BLaER1 treated with 17β-estradiol and CSF1 and Interleukin-3, amounts not matched to agents 10 nM and 100 nM (cell line): ENCODE data around the gene SIPA1L3.

Experiments
- H3K27ac ChIP-seq, 11 experiments: shearing (Covaris generic); formaldehyde crosslinking; 2 replicates each; pipeline ENCODE4 v1.8.1; 2022
- H3K27me3 ChIP-seq, 11 experiments: shearing (Covaris generic); formaldehyde crosslinking; 2 replicates each; pipeline ENCODE4 v1.8.1; 2022
- H3K36me3 ChIP-seq, 11 experiments: shearing (Covaris generic); formaldehyde crosslinking; 2 replicates each; pipeline ENCODE4 v1.8.1; 2022
- H3K4me1 ChIP-seq, 10 experiments: shearing (Covaris generic); formaldehyde crosslinking; 2 replicates each; pipeline ENCODE4 v1.8.1; 2022
- H3K4me2 ChIP-seq, 11 experiments: shearing (Covaris generic); formaldehyde crosslinking; 2 replicates each; pipeline ENCODE4 v1.8.1; 2022
- H3K4me3 ChIP-seq, 10 experiments: shearing (Covaris generic); formaldehyde crosslinking; 2 replicates each; pipeline ENCODE4 v1.8.1; 2022
- H3K9ac ChIP-seq, 11 experiments: shearing (Covaris generic); formaldehyde crosslinking; 2 replicates each; pipeline ENCODE4 v1.8.1; 2022
- H3K9me3 ChIP-seq, 11 experiments: shearing (Covaris generic); formaldehyde crosslinking; replicated peaks in 1 of 11; 2 replicates each; pipeline ENCODE4 v1.8.1; 2022
- H4K20me1 ChIP-seq, 11 experiments: shearing (Covaris generic); formaldehyde crosslinking; 2 replicates each; pipeline ENCODE4 v1.8.1; 2022
- Cebpa-rat ChIP-seq, 11 experiments: shearing (Covaris generic); IDR thresholded peaks; 2 replicates each; pipeline ENCODE4 v1.8.1; 2022

The SIPA1L3 gene

GRCh38 chr19:38099966-38100365, 193.0 kb downstream of the SIPA1L3 start:
- no peaks in the 10 kb centered on the region for H3K27me3 ChIP-seq
- peaks cover 0 to 12% (median 11%) of the 10 kb centered on the region in 10 experiments; a peak in 13 of 20 replicates for H3K4me1 ChIP-seq
- no peak for TF ChIP-seq Cebpa-rat (IDR thresholded peaks at IDR 0.05)
- peaks cover 10 to 21% (median 14%) of the 10 kb centered on the region in 11 experiments for H3K9me3 ChIP-seq
- H3K4me3 ChIP-seq = no peak overlapping the region
- no peak overlapping the region for H3K9ac ChIP-seq
- H3K36me3 ChIP-seq = peaks cover 45 to 69% (median 58%) of the 10 kb centered on the region in 11 experiments
- H3K4me2 ChIP-seq = no peak overlapping the region
- no peaks in the 10 kb centered on the region for H4K20me1 ChIP-seq
- H3K27ac ChIP-seq = no peak overlapping the region

DNA sequence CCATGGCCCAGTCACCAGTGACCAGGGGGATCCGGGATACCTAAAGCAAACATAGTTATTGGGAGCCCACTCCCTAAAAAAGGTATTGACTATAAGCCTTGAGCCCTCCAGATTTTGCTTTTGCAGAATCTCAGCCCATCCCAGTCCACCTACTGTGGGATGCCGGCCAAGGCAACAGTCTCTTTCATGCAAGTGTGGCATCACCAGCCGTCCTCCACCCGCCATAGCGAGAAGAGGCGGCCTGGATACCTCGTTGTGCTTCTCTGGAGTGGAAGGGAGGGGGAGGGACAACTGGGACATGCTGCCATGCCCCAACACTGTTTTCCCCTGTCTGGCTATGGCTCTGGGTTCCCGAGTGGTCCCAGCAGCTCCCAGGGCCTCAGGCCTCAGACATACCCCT, 193.6 kb downstream of the SIPA1L3 start:
- Histone ChIP-seq H3K4me1 (peaks cover 0 to 6% (median 6%) of the 10 kb centered on the region in 10 experiments; a peak in 12 of 20 replicates), H3K9me3 (peaks cover 10 to 21% (median 14%) of the 10 kb centered on the region in 11 experiments), H3K27ac (no peak overlapping the region), H3K4me3 (no peak overlapping the region), H3K4me2 (no peak overlapping the region), H3K9ac (no peak overlapping the region), H3K36me3 (peaks cover 48 to 75% (median 64%) of the 10 kb centered on the region in 11 experiments), H3K27me3 (no peaks in the 10 kb centered on the region), H4K20me1 (no peaks in the 10 kb centered on the region)
- TF ChIP-seq Cebpa-rat (IDR thresholded peaks at IDR 0.05) = no peak

- H3K36me3 ChIP-seq = peaks cover 51 to 87% (median 73%) of the 10 kb centered on the region in 11 experiments
- H3K27me3 ChIP-seq = no peaks in the 10 kb centered on the region
- no peaks in the 10 kb centered on the region for H3K4me1 ChIP-seq
- H3K27ac ChIP-seq = no peak overlapping the region
- H3K9ac ChIP-seq = no peak overlapping the region
- no peaks in the 10 kb centered on the region for H4K20me1 ChIP-seq
- H3K4me3 ChIP-seq = no peak overlapping the region
- TF ChIP-seq Cebpa-rat (IDR thresholded peaks at IDR 0.05) = no peak
- peaks cover 10 to 21% (median 14%) of the 10 kb centered on the region in 11 experiments for H3K9me3 ChIP-seq
- no peak overlapping the region for H3K4me2 ChIP-seq
Observed at GRCh38 chr19:38101723-38102122, 194.7 kb downstream of the SIPA1L3 start.

DNA sequence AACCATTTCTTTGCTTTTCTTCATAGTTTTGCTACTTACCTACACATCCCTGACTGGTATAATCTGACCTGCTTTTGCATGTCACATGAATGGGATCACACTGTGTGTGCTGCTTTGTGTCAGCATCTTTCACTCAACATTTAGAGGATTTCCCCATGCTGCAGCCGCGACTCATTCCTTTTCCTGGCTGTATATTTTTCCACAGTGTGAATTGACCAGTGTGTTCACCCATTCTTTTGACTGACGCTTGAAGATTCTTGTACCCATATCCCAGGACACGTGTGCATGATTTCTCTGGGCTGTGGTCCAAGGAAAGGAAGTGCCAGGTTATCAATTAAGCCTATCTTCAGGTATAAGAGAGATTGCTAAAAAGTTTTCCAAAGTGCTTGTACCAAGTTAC, 198.6 kb downstream of the SIPA1L3 start:
- no peaks in the 10 kb centered on the region for H3K4me1 ChIP-seq
- H4K20me1 ChIP-seq = no peaks in the 10 kb centered on the region
- peaks cover 74 to 98% (median 88%) of the 10 kb centered on the region in 11 experiments for H3K36me3 ChIP-seq
- no peak overlapping the region for H3K9ac ChIP-seq
- no peak for TF ChIP-seq Cebpa-rat (IDR thresholded peaks at IDR 0.05)
- H3K4me3 ChIP-seq = no peak overlapping the region
- no peak overlapping the region for H3K27ac ChIP-seq
- H3K9me3 ChIP-seq = peaks cover 0 to 2% (median 0%) of the 10 kb centered on the region in 11 experiments; a peak in 5 of 22 replicates
- H3K27me3 ChIP-seq = no peaks in the 10 kb centered on the region
- H3K4me2 ChIP-seq = no peak overlapping the region

DNA sequence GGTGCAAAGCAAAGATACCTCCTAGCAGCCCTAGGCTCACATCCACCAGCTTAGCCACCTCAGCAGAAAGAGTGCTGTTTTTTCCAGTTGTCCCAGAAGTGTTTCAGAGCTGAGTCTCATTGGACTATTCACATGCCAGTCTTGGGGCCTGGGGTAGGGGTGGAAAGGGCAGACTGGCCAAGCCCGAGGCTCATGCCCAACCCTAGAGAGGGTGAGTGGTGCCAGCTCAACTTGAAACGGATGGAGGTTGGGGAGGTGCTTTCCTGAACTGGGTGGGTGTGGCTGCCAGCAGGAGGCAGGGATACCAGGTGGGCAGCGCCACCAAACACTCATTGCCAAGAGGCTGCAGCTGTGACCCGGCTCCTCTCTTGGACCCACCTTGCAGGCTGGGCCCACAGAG, 200.1 kb downstream of the SIPA1L3 start:
- no peak overlapping the region for H3K4me3 ChIP-seq
- no peak for TF ChIP-seq Cebpa-rat (IDR thresholded peaks at IDR 0.05)

DNA sequence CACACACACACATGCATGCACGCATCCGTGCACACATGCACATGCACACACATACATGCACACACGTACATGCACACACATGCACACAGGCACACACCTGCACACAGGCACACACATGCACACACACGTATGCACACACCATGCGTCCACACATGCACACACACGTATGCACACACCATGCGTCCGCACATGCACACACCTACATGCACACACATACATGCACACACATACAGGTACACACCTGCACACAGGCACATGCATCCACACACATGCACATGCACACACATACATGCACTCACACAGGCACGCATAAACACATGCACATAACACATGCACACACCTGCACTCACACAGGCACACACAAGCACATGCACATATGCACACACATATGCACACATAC, 204.9 kb downstream of the SIPA1L3 start:
- Histone ChIP-seq H3K4me3 (no peak overlapping the region), H3K9ac (no peak overlapping the region), H3K36me3 (peaks cover 58 to 86% (median 73%) of the 10 kb centered on the region in 11 experiments), H3K27ac (no peak overlapping the region), H4K20me1 (no peaks in the 10 kb centered on the region), H3K27me3 (no peaks in the 10 kb centered on the region), H3K4me2 (no peak overlapping the region), H3K9me3 (peaks cover 0 to 5% (median 2%) of the 10 kb centered on the region in 11 experiments; a peak in 12 of 22 replicates), H3K4me1 (peaks cover 13 to 35% (median 30%) of the 10 kb centered on the region in 10 experiments; a peak in 19 of 20 replicates)
- no peak for TF ChIP-seq Cebpa-rat (IDR thresholded peaks at IDR 0.05)

More for the DNA sequence above, 200.1 kb downstream of the SIPA1L3 start:
- Histone ChIP-seq H3K9me3 (no peaks in the 10 kb centered on the region), H4K20me1 (no peaks in the 10 kb centered on the region), H3K27me3 (no peaks in the 10 kb centered on the region), H3K4me1 (no peaks in the 10 kb centered on the region), H3K9ac (no peak overlapping the region), H3K4me2 (no peak overlapping the region), H3K36me3 (peaks cover 73 to 98% (median 88%) of the 10 kb centered on the region in 11 experiments), H3K27ac (no peak overlapping the region)

DNA sequence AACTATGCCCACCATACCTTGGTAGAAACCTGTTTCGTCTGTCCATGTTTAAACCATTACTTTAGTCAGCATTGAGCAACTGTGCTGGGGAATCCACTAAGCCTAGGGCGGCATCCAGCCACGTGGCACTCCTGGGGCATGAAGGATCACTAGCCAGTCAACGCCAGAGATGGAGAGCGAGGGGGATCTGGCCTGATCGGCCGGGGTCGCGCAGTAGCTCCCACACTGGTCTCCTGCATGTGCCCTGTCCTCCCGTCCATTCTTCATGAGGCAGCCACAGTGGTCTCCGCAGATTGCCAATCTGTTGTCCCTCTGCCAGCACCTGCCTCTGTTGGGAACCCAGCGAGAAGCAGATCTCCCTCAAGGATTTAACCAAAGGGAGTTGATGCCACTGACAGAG, 207.6 kb downstream of the SIPA1L3 start:
- Histone ChIP-seq H3K4me1 (peaks cover 13 to 44% (median 30%) of the 10 kb centered on the region in 10 experiments; a peak in 19 of 20 replicates), H3K4me3 (no peak overlapping the region), H3K36me3 (peaks cover 46 to 86% (median 71%) of the 10 kb centered on the region in 11 experiments), H4K20me1 (no peaks in the 10 kb centered on the region), H3K27ac (peak overlapping the region in 8 of 11 experiments; percentile 31 to 68 (median 44); a peak in 14 of 22 replicates), H3K4me2 (peak overlapping the region; percentile 32 to 84 (median 71)), H3K27me3 (no peaks in the 10 kb centered on the region), H3K9ac (peak overlapping the region in 4 of 11 experiments; percentile 21 to 37 (median 32); a peak in 5 of 22 replicates), H3K9me3 (peaks cover 26 to 33% (median 29%) of the 10 kb centered on the region in 11 experiments)
- TF ChIP-seq Cebpa-rat (IDR thresholded peaks at IDR 0.05) = no peak

DNA sequence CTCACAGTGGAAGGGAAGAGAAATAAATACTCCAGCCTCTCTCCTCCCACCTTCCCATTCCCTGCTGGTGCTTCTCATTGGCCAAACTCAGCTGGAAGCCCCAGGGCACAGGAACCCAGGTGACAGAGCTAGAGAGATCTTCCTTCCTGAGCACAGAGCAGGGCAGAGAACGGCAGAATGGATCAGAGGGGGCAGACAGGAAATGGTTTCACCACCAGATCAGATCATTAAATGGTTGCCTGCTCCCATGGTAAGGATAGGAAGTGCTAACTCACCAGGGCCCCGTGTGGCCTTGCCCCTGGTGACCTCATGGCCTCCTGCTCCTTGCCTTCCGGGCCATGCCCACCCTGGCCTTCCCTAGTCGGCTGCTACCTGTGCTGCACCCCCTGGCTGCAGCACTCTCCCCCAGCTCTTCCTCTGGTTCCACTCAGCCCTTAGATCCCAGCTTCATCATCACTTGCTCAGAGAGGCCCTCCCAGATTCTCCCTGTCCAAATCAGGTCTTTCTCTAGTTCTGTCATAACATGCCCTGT, 208.3 kb downstream of the SIPA1L3 start:
- peak overlapping the region; percentile 32 to 84 (median 71) for H3K4me2 ChIP-seq
- no peak for TF ChIP-seq Cebpa-rat (IDR thresholded peaks at IDR 0.05)
- peaks cover 33 to 40% (median 36%) of the 10 kb centered on the region in 11 experiments for H3K9me3 ChIP-seq
- no peak overlapping the region for H3K4me3 ChIP-seq
- H3K27ac ChIP-seq = peak overlapping the region in 9 of 11 experiments; percentile 18 to 68 (median 38); a peak in 16 of 22 replicates
- peak overlapping the region in 4 of 11 experiments; percentile 21 to 37 (median 32); a peak in 5 of 22 replicates for H3K9ac ChIP-seq
- peaks cover 13 to 44% (median 30%) of the 10 kb centered on the region in 10 experiments; a peak in 19 of 20 replicates for H3K4me1 ChIP-seq
- no peaks in the 10 kb centered on the region for H4K20me1 ChIP-seq
- no peaks in the 10 kb centered on the region for H3K27me3 ChIP-seq
- H3K36me3 ChIP-seq = peaks cover 46 to 86% (median 71%) of the 10 kb centered on the region in 11 experiments

GRCh38 chr19:38118176-38118575, 211.2 kb downstream of the SIPA1L3 start:
- Histone ChIP-seq H3K27ac (peak overlapping the region in 2 of 11 experiments; percentile 27 to 64; a peak in 3 of 22 replicates), H3K4me2 (peak overlapping the region in 2 of 11 experiments; percentile 2 to 14; a peak in 3 of 22 replicates), H3K4me1 (peaks cover 13 to 40% (median 27%) of the 10 kb centered on the region in 10 experiments; a peak in 19 of 20 replicates), H3K4me3 (no peak overlapping the region; a peak in 1 of 20 replicates), H4K20me1 (no peaks in the 10 kb centered on the region), H3K9ac (no peak overlapping the region), H3K9me3 (peaks cover 53 to 68% (median 59%) of the 10 kb centered on the region in 11 experiments), H3K36me3 (peaks cover 45 to 82% (median 62%) of the 10 kb centered on the region in 11 experiments), H3K27me3 (no peaks in the 10 kb centered on the region)
- TF ChIP-seq Cebpa-rat (IDR thresholded peaks at IDR 0.05) = peak in 4 of 11 experiments; percentile 24 to 85 (median 52); a peak in 5 of 22 replicates
